Neuronal stem cell (in vitro differentiated cells): Measurements from ENCODE around the gene SLC2A13.

Source experiments
- DNase-seq: peaks from one replicate; pipeline ENCODE4 v3.0.0-alpha.2; 2013; ENCODE audit warnings: low spot score
- H2AFZ ChIP-seq: one replicate; pipeline ENCODE4 v1.6.1; 2013; ENCODE audit warnings: mild to moderate bottlenecking, low read length, inconsistent platforms
- H2AK5ac ChIP-seq: 2 replicates; pipeline ENCODE4 v1.6.1; 2013; ENCODE audit warnings: low read depth, mild to moderate bottlenecking, inconsistent platforms, low read length, moderate library complexity, mixed read lengths
- H2BK120ac ChIP-seq: 2 replicates; pipeline ENCODE4 v1.6.1; 2013; ENCODE audit warnings: low read depth, mild to moderate bottlenecking, inconsistent platforms, low read length, moderate library complexity, mixed read lengths
- H2BK12ac ChIP-seq: one replicate; pipeline ENCODE4 v1.6.1; 2013; ENCODE audit warnings: low read length, inconsistent platforms
- H2BK15ac ChIP-seq: 2 replicates; pipeline ENCODE4 v1.6.1; 2013; ENCODE audit warnings: mild to moderate bottlenecking, low read length, inconsistent platforms, mixed read lengths
- H2BK5ac ChIP-seq: one replicate; pipeline ENCODE4 v1.6.1; 2013; ENCODE audit warnings: inconsistent platforms, mild to moderate bottlenecking, low read length, moderate library complexity
- H3K14ac ChIP-seq: one replicate; pipeline ENCODE4 v1.6.1; 2013; ENCODE audit warnings: low read length, inconsistent platforms
- H3K18ac ChIP-seq: 2 replicates; pipeline ENCODE4 v1.6.1; 2013; ENCODE audit warnings: low read length, inconsistent platforms
- H3K23ac ChIP-seq: 2 replicates; pipeline ENCODE4 v1.6.1; 2013; ENCODE audit warnings: low read depth, mild to moderate bottlenecking, mixed read lengths, low read length, inconsistent platforms; ENCODE audit not compliant: poor library complexity
- H3K27ac ChIP-seq: replicated peaks from 3 replicates; pipeline ENCODE4 v1.5.1; 2013; ENCODE audit warnings: low read length, inconsistent platforms
- H3K27me3 ChIP-seq, 3 experiments: 2 replicates each; pipeline ENCODE4 v1.6.1; 2013; ENCODE audit warnings: low read length in 3 of 3, mild to moderate bottlenecking in 2 of 3, inconsistent platforms in 1 of 3, low read depth in 1 of 3, mixed read lengths in 1 of 3, moderate library complexity in 1 of 3; ENCODE audit not compliant: control insufficient read depth in 3 of 3, insufficient read depth in 3 of 3
- H3K36me3 ChIP-seq, 2 donors: replicated peaks in 1 of 2; 2 replicates each; pipeline ENCODE4 v1.6.1; 2013; ENCODE audit warnings: low read length in 2 of 2; ENCODE audit not compliant: control insufficient read depth in 2 of 2, insufficient read depth in 2 of 2
- H3K4ac ChIP-seq: 2 replicates; pipeline ENCODE4 v1.6.1; 2013; ENCODE audit warnings: inconsistent platforms, mild to moderate bottlenecking, low read length, moderate library complexity
- H3K4me1 ChIP-seq, 2 donors: 1 replicate in 1 of 2; 2 replicates in 1 of 2; pipeline ENCODE4 v1.6.1; 2013; ENCODE audit warnings: low read length in 2 of 2, low read depth in 1 of 2; ENCODE audit not compliant: control insufficient read depth in 2 of 2, insufficient read depth in 1 of 2
- H3K4me2 ChIP-seq: one replicate; pipeline ENCODE4 v1.6.1; 2013; ENCODE audit warnings: mild to moderate bottlenecking, low read length, inconsistent platforms; ENCODE audit not compliant: insufficient read depth, poor library complexity, severe bottlenecking
- H3K4me3 ChIP-seq, 2 donors: 2 replicates each; pipeline ENCODE4 v1.5.1; 2013; ENCODE audit warnings: low read length in 2 of 2, mild to moderate bottlenecking in 2 of 2, inconsistent platforms in 1 of 2, moderate library complexity in 1 of 2
- H3K79me1 ChIP-seq: one replicate; pipeline ENCODE4 v1.6.1; 2013; ENCODE audit warnings: low read depth, mild to moderate bottlenecking, inconsistent platforms, low read length, moderate library complexity
- H3K9ac ChIP-seq: one replicate; pipeline ENCODE4 v1.6.1; 2013; ENCODE audit warnings: mild to moderate bottlenecking, low read depth, low read length, inconsistent platforms; ENCODE audit not compliant: poor library complexity
- H3K9me3 ChIP-seq, 2 donors: replicated peaks in 1 of 2; 2 replicates each; pipeline versions ENCODE3 to v1.6.1; 2013; ENCODE audit warnings: low read length in 2 of 2, mild to moderate bottlenecking in 2 of 2, inconsistent platforms in 1 of 2, low read depth in 1 of 2, mixed read lengths in 1 of 2, moderate library complexity in 1 of 2; ENCODE audit not compliant: control insufficient read depth in 2 of 2, insufficient read depth in 1 of 2
- H4K8ac ChIP-seq: one replicate; pipeline ENCODE4 v1.6.1; 2013; ENCODE audit warnings: low read depth, mild to moderate bottlenecking, inconsistent platforms, low read length, moderate library complexity
- H4K91ac ChIP-seq: one replicate; pipeline ENCODE4 v1.6.1; 2013; ENCODE audit warnings: low read length, low read depth, mild to moderate bottlenecking, inconsistent platforms; ENCODE audit not compliant: poor library complexity
- WGBS, 2 donors: extraction: QIAGEN DNeasy Blood & Tissue Kit; methylation state at CpG; one replicate each; pipeline ENCODE4 v1.1.7; 2013; ENCODE audit warnings: missing lambda C conversion rate in 2 of 2, mixed read lengths in 1 of 2; ENCODE audit not compliant: insufficient read length in 2 of 2, insufficient replicate concordance in 1 of 2; ENCODE audit errors: extremely low coverage in 2 of 2; 5-methylcytosine and 5-hydroxymethylcytosine counted together

SLC2A13 gene

GRCh38 chr12:39743655-39744054 is 362.2 kb downstream of the SLC2A13 start:
- H4K91ac ChIP-seq, result no peak overlapping the region
- H3K4me1 ChIP-seq, result no peaks in the 10 kb centered on the region
- no peak overlapping the region for H3K23ac ChIP-seq
- no peak overlapping the region for H4K8ac ChIP-seq
- no CpG with 5 or more reads among the region's 1 CpG for WGBS, 2 donors
- no peak overlapping the region for H2AK5ac ChIP-seq
- H3K4me3 ChIP-seq, result no peak overlapping the region
- H3K4me2 ChIP-seq, result no peak overlapping the region
- no peak overlapping the region for H2AFZ ChIP-seq
- no peak overlapping the region for H3K27ac ChIP-seq
- no peak overlapping the region for H3K9ac ChIP-seq
- no peaks in the 10 kb centered on the region for H3K79me1 ChIP-seq
- no peak overlapping the region for H3K18ac ChIP-seq
- no peaks in the 10 kb centered on the region for H3K27me3 ChIP-seq
- H2BK120ac ChIP-seq, result no peak overlapping the region
- no peak overlapping the region for H2BK12ac ChIP-seq
- H3K14ac ChIP-seq, result no peak overlapping the region
- H2BK5ac ChIP-seq, result no peak overlapping the region
- H3K9me3 ChIP-seq, result peaks cover 0 to 4% of the 10 kb centered on the region in 2 donors
- DNase-seq, result no peak
- H3K4ac ChIP-seq, result no peak overlapping the region
- no peaks in the 10 kb centered on the region for H3K36me3 ChIP-seq
- H2BK15ac ChIP-seq, result no peak overlapping the region

GRCh38 chr12:39736406-39736805 is 369.5 kb downstream of the SLC2A13 start:
- H2BK5ac ChIP-seq, result no peak overlapping the region
- no peaks in the 10 kb centered on the region for H3K36me3 ChIP-seq
- H3K4ac ChIP-seq, result no peak overlapping the region
- no peak overlapping the region for H2BK15ac ChIP-seq
- no peak overlapping the region for H2BK12ac ChIP-seq
- no peak overlapping the region for H2AFZ ChIP-seq
- H3K18ac ChIP-seq, result no peak overlapping the region
- H4K8ac ChIP-seq, result no peak overlapping the region
- H3K4me1 ChIP-seq, result no peaks in the 10 kb centered on the region
- H3K4me2 ChIP-seq, result no peak overlapping the region
- H3K27me3 ChIP-seq, result no peaks in the 10 kb centered on the region
- no CpG with 5 or more reads among the region's 2 CpGs for WGBS, 2 donors
- H3K4me3 ChIP-seq, result no peak overlapping the region
- no peak overlapping the region for H4K91ac ChIP-seq
- no peak for DNase-seq
- H3K79me1 ChIP-seq, result no peaks in the 10 kb centered on the region
- no peak overlapping the region for H2BK120ac ChIP-seq
- no peak overlapping the region for H3K23ac ChIP-seq
- no peaks in the 10 kb centered on the region for H3K9me3 ChIP-seq
- H2AK5ac ChIP-seq, result no peak overlapping the region
- H3K9ac ChIP-seq, result no peak overlapping the region
- H3K27ac ChIP-seq, result no peak overlapping the region
- no peak overlapping the region for H3K14ac ChIP-seq

GRCh38 chr12:39723831-39724230 is 382.1 kb downstream of the SLC2A13 start:
- H3K4me1 ChIP-seq, result no peaks in the 10 kb centered on the region
- H2AFZ ChIP-seq, result no peak overlapping the region
- H3K79me1 ChIP-seq, result peaks cover 2% of the 10 kb centered on the region
- no peak for DNase-seq
- H3K4ac ChIP-seq, result no peak overlapping the region
- H3K36me3 ChIP-seq, result no peaks in the 10 kb centered on the region
- H2BK12ac ChIP-seq, result no peak overlapping the region
- H3K4me3 ChIP-seq, result no peak overlapping the region
- H3K27ac ChIP-seq, result no peak overlapping the region
- no CpG with 5 or more reads among the region's 6 CpGs for WGBS, 2 donors
- H3K18ac ChIP-seq, result no peak overlapping the region
- no peak overlapping the region for H3K9ac ChIP-seq
- no peak overlapping the region for H3K23ac ChIP-seq
- H3K4me2 ChIP-seq, result no peak overlapping the region
- no peak overlapping the region for H2BK120ac ChIP-seq
- no peak overlapping the region for H2BK15ac ChIP-seq
- H4K8ac ChIP-seq, result no peak overlapping the region
- no peaks in the 10 kb centered on the region for H3K27me3 ChIP-seq
- H3K9me3 ChIP-seq, result no peaks in the 10 kb centered on the region
- no peak overlapping the region for H2BK5ac ChIP-seq
- H2AK5ac ChIP-seq, result no peak overlapping the region
- no peak overlapping the region for H3K14ac ChIP-seq
- no peak overlapping the region for H4K91ac ChIP-seq

- H2BK12ac ChIP-seq, result no peak overlapping the region
- no peak overlapping the region for H4K8ac ChIP-seq
- no peaks in the 10 kb centered on the region for H3K36me3 ChIP-seq
- no peaks in the 10 kb centered on the region for H3K9me3 ChIP-seq
- H3K4ac ChIP-seq, result no peak overlapping the region
- H3K18ac ChIP-seq, result no peak overlapping the region
- H2AFZ ChIP-seq, result no peak overlapping the region
- no peak overlapping the region for H2AK5ac ChIP-seq
- no peak overlapping the region for H3K4me2 ChIP-seq
- no peaks in the 10 kb centered on the region for H3K4me1 ChIP-seq
- no peak overlapping the region for H3K9ac ChIP-seq
- no CpG with 5 or more reads among the region's 1 CpG for WGBS, 2 donors
- no peak overlapping the region for H2BK5ac ChIP-seq
- H3K79me1 ChIP-seq, result peaks cover 2% of the 10 kb centered on the region
- H4K91ac ChIP-seq, result no peak overlapping the region
- H3K23ac ChIP-seq, result no peak overlapping the region
- H3K14ac ChIP-seq, result no peak overlapping the region
- H2BK15ac ChIP-seq, result no peak overlapping the region
- no peaks in the 10 kb centered on the region for H3K27me3 ChIP-seq
- no peak overlapping the region for H3K27ac ChIP-seq
- no peak overlapping the region for H2BK120ac ChIP-seq
- no peak overlapping the region for H3K4me3 ChIP-seq
- no peak for DNase-seq
These were observed 383.4 kb downstream of the SLC2A13 start for GRCh38 chr12:39722504-39722903.
